ENCODE measurements around the gene HSD17B11.
"Not testable (repeated sequence)": the region's sequence is repeated elsewhere in the genome, so short reads cannot be mapped to it uniquely, and the experiment has no call there.

The HSD17B11 gene, protein sequence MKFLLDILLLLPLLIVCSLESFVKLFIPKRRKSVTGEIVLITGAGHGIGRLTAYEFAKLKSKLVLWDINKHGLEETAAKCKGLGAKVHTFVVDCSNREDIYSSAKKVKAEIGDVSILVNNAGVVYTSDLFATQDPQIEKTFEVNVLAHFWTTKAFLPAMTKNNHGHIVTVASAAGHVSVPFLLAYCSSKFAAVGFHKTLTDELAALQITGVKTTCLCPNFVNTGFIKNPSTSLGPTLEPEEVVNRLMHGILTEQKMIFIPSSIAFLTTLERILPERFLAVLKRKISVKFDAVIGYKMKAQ

GRCh38 chr4:87390891-87391575 lies at the start of gene HSD17B11:
Gene HSD17B11 (minus strand): TSS chr4:87391188. CDS start chr4:87391070, 118 bp downstream.
- DNase-seq, result peak; percentile 30 to 91

GRCh38 chr4:87433342-87433741 lies 42.4 kb upstream of the HSD17B11 start:
- DNase-seq, result no peak

DNA sequence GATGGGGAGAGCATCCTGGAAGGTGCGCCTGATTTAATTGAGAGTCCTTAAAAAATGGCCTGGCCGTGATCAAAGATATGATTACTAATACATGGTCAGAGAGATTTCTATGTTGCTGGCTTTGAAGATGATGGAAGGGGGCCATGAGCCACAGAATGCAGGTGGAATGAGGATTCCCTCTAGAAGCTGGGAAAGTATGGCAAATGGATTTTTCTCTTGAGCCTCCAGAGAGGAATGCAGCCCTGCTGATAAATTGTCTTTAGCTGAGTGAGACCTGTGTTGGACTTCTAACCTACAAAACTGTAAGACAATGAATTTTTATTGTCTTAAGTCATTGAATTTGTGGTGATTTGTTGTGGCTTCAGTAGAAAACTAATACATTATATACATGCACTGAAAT lies 39.0 kb upstream of the HSD17B11 start:
- DNase-seq, result no peak

- DNase-seq, result no peak
These were observed 38.0 kb upstream of the HSD17B11 start for GRCh38 chr4:87428979-87429378.

GRCh38 chr4:87427518-87427868 lies 36.5 kb upstream of the HSD17B11 start:
- no peak for DNase-seq

DNA sequence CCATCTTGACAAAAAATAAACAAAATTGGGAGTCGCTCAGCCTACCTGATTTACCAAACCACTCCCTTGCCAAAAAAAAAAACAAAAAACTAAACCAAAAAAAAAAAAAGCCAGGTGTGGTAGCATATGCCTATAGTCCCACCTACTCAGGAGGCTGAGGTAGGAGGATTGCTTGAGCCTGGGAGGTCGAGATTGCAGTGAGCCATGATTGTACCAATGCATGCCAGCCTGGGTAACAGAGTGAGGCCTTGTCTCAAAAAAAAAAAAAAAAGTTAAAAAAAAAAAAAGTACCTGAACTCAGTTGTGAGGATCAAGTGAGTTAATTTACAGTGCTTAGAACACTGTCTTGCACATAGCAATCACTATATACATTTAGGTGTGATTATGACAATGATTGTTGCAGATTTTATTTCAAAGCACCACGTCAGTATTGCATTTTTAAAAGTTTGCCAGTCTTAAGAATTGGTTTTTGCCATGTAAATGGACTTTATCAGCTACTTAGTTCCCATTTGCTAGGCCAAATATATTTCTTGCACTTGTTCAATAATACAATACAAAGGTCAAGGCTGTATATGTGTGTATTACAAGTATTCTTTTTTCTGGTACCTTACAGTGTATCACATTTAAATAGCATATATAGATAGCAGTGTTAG lies 36.0 kb upstream of the HSD17B11 start:
- DNase-seq, result no peak

GRCh38 chr4:87425711-87426110 lies 34.7 kb upstream of the HSD17B11 start:
- DNase-seq, result no peak

GRCh38 chr4:87424099-87424543 lies 33.1 kb upstream of the HSD17B11 start:
- peak in 1 of 2 experiments; percentile 15 for DNase-seq

DNA sequence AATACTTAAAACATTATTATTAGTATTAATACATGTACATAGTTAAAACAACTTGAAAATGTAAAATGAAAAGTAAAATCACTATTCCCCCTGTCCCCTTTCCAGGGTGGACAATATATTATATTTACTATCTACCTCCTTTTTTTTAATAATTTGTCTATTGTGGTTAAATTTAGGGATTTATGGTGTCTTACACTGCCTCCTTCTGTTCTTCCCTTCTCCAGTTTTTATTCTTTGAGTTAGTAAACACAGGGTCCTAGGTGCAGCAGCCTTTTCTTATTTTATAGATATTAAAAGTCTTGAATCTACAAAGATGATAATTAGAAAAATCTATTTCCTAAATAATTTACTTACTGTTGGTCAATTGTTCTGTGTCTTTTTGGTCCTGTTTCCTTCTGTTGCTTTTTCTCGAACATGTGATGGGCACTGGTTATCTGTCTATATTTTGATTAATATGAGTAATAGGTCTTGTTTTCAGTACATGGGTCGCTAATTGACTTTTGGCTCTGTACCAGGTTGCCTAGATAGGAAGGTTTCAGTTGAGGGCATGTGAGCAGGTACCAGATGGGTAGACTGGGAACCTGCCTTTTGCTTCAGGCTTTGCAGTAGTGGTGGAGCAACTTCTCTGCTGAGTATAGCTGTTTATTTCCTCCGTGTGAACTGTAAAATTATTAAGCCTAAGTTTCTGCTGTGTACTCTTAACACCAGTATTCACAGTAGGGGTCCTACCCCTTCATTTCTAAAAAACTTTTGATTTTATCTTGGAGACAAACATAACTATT lies 32.5 kb upstream of the HSD17B11 start:
- DNase-seq, result peak; percentile 6 to 41

GRCh38 chr4:87422104-87423052 lies 31.4 kb upstream of the HSD17B11 start, which contains the start of gene NUDT9:
Gene NUDT9 (plus strand): TSS chr4:87422573. CDS start chr4:87422906, 333 bp downstream.
- DNase-seq, result peak; percentile 85 to 94

- no peak for DNase-seq
These were observed 29.4 kb upstream of the HSD17B11 start for GRCh38 chr4:87420276-87420830.

DNA sequence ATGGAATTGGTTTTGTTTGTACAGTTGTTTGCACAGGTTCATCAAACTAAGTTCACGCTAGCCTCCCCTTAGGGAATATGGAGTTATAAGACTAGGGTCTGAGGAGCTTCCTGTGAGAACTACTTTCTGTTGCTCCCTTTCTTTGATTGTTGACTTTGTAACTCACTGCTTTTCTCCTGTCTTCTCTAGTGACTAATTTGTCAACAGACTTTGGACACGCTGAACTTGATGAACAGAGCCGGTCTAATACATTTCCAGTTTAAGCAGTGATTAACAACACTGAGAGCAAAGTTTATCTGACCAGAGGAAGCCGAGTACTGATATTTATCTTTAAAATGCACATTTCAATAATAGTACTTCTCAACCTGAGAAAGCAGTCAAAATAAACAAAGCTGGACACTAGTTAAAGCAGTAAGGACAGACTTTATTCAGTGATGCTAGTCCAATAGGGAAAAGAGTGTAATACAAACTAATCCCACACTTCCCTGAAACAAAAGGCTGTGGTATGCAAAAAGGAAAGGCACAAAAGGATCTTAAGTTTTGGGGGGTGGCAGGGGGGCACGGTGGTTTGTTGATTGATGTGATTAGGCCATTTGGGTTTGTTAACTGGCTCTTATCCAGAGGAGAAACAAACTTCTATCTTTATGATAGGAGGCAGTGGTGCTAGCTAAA lies 28.7 kb upstream of the HSD17B11 start:
- no peak for DNase-seq

GRCh38 chr4:87418410-87418809 lies 27.4 kb upstream of the HSD17B11 start:
- DNase-seq, result not testable (repeated sequence)

DNA sequence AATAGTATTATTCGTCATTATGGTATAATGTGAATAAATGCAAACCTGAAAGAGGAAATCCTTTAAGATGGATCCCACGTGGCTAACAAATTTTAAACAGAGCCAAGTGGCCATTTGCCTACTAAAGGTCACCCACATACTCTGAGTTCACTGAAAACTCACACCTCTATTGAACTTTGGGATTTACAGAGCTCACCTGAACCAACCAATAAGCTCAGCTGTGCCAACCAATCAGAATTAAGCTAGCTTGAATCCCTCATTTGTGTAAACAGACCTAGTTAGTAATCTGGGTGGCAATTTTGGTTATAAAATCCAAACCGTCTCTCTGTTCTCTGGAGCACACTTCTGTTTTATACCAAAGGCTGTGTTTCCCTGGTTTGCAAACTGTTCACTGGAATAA lies 26.0 kb upstream of the HSD17B11 start:
- no peak for DNase-seq

DNA sequence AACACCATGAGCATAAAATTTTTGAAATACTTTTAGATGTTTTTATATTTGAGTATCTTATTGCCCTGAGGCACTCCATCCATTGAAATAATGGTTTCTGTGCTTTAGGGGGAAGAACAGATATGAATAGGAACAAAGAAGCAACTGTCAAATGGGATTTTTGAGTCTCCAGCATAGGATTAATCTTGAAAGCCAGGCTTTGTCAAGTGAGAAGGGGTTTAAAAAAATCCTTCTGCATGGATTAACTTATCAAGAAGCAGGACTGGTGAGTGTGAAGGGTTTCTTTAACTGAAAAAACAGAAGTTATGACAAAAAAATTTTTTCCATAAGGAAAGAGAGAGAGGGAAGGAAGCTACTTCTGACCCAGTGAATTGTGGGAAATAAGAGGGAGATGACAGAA lies 23.8 kb upstream of the HSD17B11 start:
- no peak for DNase-seq

DNA sequence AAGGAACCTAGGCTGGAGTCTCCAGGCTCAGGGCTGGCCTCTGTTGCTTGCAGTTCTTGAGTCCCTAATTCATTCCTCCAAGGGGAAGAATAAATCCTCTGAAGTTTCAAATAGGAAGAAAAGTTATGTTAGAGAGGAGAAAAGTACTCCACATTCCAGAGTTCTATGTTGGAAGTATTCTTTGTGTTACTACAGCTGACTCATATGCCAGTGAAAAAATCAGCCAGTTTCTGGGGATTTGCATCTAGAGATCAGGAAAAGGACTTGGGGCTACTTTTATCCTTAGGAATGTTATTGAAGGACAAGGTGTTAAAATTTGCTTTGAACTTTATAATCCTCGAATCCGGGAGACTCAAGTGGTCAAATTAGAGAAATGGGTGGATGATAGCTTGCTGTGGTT lies 19.7 kb upstream of the HSD17B11 start:
- DNase-seq, result no peak

DNA sequence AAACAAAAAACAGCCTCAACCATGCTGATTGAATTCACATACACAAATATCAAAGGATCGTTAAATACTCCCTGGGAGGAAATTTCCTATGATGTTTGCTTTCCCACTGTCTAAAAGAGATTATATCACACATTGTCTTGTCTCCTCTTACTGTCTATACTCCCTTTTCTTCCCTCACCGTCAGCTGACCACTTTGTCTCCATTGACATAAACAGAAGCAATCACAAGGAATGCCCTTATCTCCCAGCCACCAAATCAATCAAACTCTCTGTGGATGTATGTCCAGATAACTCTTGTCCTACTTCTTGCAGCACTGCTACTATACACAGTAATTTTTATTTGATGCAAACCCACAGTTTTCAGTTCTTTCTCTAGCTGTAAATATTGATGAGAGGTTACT lies 19.2 kb upstream of the HSD17B11 start:
- DNase-seq, result no peak

GRCh38 chr4:87409420-87409939 lies 18.5 kb upstream of the HSD17B11 start:
- DNase-seq, result no peak

- DNase-seq, result not testable (repeated sequence)
These were observed 15.9 kb upstream of the HSD17B11 start for GRCh38 chr4:87406902-87407301.

DNA sequence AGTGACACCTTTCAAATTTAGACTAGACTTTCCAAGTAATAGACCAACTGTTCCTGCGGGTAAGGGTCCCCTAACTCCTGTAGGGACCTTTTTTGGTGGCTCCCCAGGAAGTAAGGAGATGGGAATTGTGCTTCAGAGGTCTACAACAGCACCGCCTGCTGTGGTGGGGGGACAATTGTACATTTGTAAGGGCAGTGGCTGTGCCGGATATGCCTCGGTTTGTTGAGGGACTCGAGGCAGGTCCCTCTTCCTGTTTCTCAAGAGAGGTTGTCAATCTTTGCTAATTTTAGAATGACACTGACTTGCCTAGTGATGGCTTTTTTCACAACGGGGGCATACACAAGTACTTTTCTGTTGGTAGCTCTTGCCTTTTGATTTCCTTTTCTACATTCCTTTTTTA lies 15.5 kb upstream of the HSD17B11 start:
- DNase-seq, result no peak

All from NCI-H446 (cell line).